GM18502 (cell line): ENCODE measurements around the gene LAS1L.
"Not testable (repeated sequence)": the region's sequence is repeated elsewhere in the genome, so short reads cannot be mapped to it uniquely, and the experiment has no call there.

ENCODE experiments used
- ATAC-seq: cut with Tn5 transposase; IDR thresholded peaks from one replicate; pipeline ENCODE4 v1.9.1; 2021; ENCODE audit warnings: mild to moderate bottlenecking; ENCODE audit not compliant: unreplicated experiment, poor library complexity

LAS1L gene

DNA sequence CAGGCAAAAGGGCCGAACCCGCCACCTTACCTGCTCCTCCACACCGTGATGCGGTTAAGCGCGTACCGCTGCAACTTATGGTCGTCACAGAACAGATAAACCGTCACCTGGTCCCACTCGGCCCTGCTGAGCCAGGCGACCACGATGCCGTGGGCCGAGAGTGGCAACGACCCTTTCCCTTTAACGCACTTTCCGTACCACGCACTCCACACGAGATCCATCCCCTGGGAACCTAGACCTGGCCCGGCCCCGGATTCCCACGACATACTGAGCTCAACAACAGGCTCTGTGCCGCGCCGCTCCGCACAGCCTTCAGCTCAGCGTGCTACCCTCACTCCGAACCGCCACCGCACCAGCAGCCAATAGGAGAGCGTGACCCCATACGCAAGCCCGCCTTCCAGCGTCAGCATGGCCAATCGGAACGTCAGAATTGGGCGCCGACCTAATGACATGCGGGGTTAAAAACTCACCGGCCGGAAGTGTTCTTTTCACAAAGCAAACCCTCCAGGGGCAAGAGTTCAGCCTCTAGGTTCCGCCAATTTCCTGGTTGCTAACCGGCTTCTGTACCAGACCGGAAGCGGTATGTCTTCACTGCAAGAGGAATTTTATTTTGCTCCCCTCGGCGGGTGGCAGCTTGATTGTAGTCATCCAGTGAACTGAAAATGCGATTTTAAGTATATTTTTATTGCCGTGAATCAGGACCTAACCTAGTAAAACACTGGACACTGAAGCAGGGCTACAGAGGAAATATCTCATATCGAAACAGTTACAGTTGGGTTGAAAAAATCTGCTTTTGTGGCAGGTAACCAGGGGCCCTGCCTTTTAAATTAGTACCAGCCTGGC, at the start of gene LAS1L:
LAS1L (minus strand) TSS at position 338 of the 843 bp plus-strand sequence; CDS start at position 266, 72 bp downstream.
- ATAC-seq = peak; percentile 100

DNA sequence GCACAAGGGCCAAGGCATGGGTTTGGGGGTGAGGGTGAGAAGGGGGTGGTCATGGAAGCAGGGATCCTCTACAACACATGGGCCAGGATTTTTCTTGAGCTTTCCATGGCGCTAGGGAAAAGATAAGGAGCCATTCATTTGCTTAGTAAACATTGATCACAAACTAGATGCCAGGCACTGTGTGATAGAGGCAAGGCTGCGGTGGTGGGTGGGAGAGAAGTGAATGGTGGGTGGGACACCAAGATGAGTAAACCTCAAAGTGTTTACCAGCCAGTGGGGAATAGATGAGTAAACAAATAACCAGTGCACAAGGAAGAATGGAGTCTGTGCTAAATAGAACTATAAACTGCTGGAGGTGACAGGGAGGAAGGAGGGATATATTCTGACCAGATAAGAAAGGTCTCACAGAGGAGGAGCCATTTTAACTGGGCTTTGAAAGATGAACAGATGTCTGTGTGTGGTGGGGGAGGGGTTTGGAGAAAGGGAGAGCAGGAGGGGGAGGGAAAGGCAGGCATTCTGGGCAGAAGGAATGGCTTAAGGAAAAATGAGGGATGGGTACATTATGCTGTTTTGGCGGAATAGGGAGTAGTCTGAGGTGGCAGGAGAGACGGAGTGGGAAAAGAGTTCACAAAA, 48.0 kb upstream of the LAS1L start:
- ATAC-seq = no peak

DNA sequence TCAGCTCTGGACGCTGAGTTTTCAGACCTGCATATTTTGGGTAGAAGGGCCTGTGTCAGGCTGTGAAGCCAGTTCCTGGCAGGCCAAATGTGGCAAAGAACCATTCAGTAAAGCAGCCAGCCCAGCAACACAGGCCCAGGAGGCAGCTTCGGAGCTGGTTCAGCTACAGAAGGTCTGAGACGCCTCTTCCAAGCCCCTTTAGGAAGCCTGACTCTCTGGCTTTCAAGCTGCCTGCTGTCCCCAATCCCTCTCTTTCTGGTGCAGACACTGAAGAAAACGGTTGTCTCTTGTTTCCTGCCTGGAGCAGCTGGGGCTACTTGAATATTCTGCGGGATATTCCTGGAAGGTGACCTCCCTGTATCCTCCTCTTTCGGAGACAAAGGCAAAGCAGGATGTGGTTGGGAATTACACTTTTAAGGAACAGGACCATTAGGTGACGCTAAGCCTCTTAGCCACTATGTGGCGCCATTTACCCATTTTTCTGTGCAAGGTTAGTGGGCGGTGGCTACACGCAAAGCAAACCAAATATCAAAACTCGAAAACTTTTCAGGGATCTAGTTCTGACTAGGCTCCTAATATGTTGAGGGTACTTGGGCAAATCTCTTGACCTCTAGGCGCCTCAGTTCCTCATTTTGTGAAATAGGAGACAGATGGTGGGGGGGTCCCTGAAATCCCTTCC, 47.2 kb upstream of the LAS1L start:
- ATAC-seq = peak; percentile 88

DNA sequence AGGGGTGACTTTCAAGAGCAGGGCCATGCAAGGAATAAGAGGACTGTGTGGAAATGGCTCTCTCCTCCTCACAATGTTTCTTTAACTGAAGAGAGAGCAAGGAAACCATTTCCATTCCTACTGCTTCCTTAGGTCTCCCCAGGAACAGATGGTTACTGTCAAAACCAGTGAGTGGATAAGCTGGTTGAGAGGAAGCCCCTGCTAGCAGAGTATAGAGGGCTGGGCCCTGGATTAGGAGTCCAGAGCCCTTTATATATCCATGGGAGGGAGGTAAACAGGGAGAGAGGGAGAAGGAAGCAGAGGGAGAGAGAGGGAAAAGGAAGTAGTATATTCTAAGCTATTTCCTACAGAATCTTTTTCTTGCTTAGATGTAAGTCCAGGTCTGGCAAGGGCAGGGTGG, 43.8 kb upstream of the LAS1L start:
- ATAC-seq = no peak

DNA sequence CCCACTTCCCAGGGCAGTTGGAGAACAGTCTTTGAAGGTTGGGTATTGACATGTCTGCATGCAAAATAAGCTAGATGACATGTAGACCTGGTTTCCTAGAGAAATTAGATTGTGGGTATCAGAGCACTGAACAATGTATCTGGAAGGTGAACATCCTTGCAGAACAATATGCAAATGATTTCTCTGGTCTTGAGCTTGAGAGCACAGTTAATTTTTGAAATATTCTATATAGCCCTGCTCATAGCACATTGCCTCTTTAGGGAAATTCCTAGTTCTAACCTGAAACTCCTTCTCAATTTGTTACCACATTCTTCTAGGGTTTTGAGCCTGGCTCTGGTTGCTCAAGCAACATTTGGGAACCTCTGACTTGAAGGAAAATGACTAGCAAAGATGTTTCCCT, 41.6 kb upstream of the LAS1L start:
- ATAC-seq = peak; percentile 72

DNA sequence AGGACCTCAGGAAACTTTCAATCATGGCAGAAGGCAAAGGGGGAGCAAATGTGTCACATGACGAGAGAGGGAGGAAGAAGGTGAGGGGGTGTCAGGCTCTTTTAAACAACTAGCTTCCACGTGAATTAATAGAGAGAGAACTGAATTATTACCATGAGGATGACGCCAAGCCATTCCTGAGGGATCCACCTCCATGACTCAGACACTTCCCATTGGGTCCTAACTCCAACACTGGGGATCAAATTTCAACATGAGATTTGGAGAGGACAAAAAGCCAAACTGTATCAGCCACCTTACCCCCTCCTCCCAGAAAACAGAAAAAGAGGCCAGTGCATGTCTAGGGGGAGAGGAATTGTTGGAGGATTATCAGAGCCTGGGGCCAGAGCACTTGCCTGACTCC, 40.4 kb upstream of the LAS1L start:
- ATAC-seq = no peak

DNA sequence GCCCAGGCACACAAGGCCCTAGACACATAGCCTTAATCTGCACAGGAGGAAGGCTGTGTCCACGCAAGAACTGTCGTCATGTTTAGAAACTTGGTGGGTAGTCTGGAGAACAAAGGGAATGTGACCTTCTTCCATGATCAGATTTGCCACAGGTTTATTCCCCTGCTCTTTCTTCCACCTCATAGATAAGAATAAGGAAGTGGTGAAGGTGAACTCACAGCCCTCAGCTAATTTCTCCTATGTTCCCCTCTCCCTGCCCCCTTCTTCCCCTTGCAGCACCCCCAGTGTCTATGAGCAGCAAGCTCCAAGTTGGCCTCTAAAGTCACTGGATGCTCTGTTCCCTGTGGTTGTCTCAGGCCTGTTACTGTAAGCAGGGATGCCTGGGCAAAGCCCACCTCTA, 39.8 kb upstream of the LAS1L start:
- no peak for ATAC-seq

DNA sequence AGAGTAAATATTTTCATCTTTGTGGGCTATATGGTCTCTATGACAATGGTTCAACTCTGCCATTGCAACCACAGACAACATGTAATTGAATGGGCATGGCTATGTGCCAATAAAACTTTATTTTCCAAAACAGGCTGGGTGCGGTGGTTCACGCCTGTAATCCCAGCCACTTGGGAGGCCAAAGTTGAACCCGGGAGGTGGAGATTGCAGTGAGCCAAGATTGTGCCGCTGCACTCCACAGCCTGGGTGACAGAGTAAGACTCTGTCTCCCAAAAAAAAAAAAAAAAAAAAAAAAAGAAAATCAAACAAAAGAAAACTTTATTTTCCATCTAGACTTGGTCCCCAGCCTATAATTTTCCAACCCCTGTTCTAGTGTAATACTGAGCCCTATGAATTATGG, 38.4 kb upstream of the LAS1L start:
- ATAC-seq = no peak

DNA sequence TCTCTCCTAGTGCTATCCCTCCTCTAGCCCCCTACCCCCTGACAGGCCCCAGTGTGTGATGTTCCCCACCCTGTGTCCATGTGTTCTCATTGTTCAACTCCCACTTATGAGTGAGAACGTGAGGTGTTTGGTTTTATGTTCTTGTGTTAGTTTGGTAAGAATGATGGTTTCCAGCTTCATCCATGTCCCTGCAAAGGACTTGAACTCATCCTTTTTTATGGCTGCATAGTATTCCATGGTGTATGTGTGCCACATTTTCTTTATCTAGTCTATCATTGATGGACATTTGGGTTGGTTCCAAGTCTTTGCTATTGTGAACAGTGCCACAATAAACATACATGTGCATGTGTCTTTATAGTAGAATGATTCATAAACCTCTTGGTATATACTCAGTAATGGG, 28.3 kb upstream of the LAS1L start:
- ATAC-seq = not testable (repeated sequence)

DNA sequence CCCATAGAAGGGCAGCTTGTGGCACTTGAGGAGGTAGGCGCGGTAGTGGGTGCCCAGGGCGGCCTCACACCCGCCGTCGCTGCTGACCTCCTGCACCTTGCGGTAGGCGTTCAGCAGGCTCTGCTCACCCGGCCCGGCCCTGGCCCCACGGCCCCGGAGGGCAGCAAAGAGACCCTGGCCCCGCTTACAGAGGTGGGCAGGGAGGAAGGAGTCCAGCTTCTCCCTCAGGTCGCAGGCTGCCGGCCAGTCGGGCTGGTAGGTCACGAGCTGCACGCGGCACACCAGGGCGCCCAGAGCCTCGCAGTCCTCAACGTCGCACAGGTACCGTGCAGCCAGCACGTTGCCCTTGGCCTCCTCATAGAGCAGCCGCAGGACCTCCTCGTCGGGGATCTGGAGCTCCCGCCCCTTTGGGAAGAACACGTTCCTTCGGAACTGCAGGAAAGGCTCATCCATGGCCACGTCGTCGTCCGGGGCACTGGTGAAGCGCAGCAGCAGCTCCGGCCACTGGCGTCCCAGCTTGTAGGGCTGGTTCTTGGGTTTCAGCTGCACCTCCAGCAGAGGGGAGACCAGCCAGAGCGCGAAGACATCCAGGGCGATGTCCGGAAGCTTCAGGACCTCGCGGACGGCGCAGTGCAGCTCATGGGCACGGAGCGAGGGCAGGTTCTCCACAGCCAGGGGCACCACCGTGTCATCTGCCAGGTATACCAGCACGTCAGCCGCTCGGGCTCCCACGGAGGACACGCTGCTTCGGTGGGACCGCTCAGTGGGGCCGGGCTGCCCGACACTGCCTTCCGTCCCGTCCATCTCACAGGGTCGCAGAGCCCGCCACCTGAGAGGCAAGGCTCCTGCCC, 17.1 kb upstream of the LAS1L start:
- ATAC-seq = no peak

DNA sequence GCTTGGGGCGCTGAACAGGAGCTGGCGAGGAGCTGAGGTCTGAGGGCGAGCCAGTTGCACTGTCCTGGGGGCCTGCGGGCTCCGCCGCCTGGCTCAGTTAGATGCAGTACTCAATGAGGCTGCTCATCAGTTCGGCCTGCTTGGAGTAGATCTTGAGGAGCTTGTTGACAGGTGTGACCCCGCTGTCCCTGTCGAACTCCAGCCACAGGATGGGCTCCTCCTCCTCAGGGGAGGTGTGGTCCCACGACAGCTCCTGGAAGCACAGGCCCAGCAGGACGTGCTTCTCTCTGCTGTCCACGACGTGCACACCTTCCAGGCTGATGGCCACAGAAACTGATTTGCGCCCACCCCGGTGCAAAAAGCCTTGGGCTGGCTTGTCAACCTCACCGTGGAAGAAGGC, 16.5 kb upstream of the LAS1L start:
- ATAC-seq = no peak

DNA sequence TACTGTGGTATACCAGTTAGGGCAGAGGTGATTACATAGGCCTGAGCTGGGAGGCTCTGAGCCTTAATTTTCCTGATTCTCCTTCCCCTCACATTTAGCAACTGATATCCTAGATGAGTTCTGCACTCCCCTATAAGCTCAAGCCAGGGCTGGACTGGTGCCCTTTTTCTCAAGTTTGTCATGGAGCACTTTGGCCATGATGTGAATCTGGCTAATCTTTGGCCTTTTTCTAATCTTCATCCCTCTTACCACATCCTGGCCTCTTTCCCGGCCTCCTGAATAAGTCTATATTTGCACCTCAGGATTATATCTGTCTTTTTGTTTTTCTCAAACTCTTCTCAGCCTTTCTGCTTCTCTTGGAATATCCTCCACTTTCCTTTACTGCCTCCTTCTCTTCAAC, 10.9 kb upstream of the LAS1L start:
- no peak for ATAC-seq

DNA sequence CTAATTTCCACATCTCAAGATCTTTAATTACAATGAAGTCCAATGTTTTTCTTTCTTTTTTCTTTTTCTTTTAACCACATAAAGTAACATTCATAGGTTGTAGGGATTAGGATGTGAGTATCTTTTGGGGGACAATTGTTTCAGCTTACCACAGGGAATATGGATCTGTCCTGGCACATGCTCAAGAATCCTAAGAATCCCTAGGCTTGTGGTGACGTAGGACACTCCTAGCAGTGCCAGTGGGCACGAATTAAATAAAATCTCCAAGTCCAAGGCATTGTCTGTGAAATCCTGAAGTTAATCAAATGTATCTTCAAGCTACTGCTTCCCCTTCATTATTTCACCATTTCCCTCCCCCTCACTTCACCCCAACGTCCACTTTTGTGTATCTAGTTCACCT, 2.6 kb upstream of the LAS1L start:
- ATAC-seq = no peak

DNA sequence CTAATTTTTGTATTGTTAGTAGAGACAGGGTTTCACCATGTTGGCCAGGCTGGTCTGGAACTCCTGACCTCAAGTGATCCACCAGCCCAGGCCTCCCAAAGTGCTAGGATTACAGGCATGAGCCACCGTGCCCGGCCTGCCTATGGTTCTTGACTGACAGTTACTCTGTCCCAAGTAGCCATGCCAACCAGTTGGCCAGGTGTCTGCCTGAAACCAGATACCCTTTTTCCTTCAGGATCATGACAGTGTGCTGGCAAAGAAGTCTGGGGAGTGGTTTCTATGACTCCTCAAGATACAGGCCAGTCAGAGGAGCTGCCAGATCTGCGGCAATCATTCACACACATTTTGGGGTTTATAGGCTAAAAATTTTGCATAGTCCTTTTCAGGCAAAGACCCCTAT, 1.7 kb upstream of the LAS1L start:
- no peak for ATAC-seq

DNA sequence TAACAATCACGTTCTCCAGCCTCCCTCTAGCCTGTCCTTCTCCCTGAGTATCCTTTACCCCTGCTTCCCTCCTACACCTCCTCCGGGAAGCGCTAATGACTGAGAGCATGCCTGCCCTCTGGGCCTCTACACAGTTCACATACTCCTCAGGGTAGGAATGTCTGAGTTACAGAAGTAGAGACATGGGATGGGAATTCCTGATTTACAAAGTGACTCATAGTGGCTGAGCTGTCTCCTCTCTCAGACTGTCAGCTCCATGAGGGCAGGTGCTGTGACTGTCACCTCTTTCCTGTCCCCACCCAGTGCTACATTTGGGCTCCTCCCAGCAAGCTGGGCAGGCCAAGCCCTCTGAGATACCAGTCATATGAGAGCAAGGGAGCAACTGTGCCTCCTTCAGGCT, 2.6 kb downstream of the LAS1L start:
- ATAC-seq = no peak

DNA sequence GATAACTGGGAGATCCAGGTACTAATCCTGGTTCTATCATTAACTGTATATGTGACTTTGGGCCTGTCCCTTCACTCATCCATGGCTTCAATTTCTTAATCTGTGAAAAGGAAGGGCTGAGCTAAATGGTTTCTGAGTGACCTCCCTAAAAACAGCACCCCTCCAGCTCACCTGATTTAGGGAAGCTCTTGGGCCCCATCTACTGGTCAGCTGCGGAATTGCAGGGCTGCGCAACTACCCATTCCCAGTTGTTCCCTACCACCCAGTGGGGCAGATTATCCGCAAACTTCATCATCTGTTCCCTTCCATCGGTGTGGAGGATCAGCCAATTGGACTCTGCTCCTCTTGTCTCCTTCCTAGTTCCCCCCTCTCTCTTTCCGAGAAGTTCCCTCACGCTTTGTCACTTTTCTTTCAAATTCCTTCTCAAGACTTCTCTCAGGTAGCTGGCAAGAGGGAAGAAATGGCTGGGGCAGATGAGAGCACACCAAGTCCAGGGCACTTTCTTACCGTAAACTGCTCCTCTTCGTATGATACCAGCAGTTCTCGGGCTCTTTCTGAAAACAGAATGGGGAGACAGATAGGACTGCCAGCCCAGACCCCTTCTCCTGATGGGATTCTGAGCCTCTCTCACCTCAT, 5.8 kb downstream of the LAS1L start:
- ATAC-seq = peak; percentile 81

DNA sequence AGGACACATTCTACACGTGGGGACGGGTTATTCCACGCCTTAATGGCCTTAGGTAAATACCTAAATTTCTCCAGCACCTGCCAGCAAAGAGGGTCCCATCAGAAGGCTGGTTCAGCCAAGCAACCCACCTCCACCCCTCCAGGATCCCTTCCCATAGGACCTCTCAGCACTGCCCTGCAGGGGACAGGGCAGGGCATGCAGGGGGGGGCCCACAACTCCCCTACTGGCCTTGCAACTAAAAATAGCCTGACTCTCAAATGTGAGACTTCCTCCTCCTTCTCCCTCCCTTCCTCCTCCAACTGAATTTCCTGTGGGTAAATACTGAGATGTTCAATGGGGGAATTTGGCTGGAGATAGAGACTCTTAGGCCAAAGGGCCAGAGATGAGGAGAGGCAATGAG, 6.3 kb downstream of the LAS1L start:
- ATAC-seq = peak; percentile 14

DNA sequence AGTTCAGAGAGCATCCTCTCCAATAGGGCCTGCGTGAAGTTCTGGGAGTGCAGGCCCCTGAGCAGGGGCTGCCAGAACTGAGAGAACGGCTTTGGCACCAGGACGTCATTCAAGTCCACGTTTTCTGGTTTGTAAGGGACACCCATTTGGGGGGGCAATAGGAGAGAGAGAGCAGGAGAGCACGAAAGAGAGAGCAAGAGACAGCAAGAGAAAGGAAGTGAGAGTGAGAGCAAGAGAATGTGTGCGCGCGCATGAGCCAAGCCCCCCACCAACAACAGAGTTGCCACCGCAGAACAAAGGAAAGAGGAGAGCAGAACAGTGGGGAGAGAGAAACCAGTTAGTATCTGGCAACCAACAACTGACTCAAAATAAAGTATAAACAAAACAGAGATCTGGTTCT, 10.4 kb downstream of the LAS1L start:
- no peak for ATAC-seq

DNA sequence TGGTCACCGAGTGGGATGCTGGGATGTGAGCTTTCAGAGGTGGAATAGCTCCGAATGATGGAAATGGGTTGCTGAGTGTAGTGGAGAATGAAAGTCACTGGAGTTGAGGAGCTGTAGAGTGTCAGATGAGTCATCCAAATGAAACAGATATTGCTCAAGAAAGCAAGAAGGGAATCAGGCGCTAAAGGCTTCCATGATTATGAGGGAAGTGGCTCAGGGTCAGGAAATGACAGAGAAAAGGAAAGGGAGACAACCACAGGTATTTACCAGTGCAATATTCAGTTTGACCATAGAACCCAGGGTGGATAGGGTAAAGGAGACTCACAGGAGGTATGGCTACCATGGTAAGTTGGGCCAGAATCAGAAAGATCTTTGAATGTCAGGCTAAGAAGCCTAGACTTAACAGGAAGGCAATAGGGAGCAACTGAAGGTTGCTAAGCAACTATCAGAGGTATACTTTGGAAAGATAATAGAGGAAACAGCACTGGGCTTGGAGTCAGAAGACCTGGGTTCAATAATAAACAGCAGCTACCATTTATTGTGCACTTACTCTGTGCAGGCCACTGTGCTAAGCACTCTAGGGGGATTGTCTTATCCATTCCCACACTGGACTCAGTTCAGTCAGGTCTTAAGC, 11.7 kb downstream of the LAS1L start:
- no peak for ATAC-seq

DNA sequence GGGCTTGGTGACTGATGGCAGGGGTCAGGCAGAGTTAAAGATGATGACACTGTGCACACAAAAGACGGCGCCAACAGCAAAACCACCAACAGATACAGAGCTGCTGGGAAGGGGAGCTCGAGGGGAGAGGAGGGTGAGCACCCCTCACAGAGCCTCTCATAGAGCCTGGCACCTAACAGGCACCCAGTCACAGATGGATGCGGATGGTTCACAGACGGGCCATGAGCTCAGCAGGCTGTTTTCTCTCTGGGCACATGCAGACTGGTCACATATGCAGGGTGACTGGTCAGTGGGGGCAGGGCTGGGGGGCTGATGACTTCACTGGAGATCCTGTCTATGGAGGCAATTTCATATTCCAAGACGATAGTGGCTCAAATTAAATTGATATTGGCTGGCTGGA, 15.1 kb downstream of the LAS1L start:
- ATAC-seq = not testable (repeated sequence)
